GM23338 (cell line): Measurements from ENCODE around the gene UBAP2. TPM values are rescaled to one million over a fixed set of nuclear protein-coding genes. Genes with fewer than 3 reads are reported as not detected.

ENCODE experiments used
- ATAC-seq: fragments of 200-7000 bp; cut with Tn5 transposase; 3 replicates; pipeline ENCODE4 v1.9.1; 2020
- DNase-seq: peaks from one replicate; pipeline ENCODE4 v3.0.0-alpha.2; 2015; ENCODE audit warnings: low spot score
- H2AFZ ChIP-seq: fragments of 200-600 bp; sonication (generic); 2 replicates; pipeline ENCODE4 v1.8.0; 2016; ENCODE audit warnings: antibody characterized with exemption, mild to moderate bottlenecking, moderate library complexity
- H3F3A ChIP-seq: fragments of 200-600 bp; sonication (generic); replicated peaks from 2 replicates; pipeline ENCODE4 v1.8.0; 2017; ENCODE audit warnings: antibody characterized with exemption, mixed run types, low read depth
- H3K27ac ChIP-seq: fragments of 200-600 bp; sonication (generic); 2 replicates; pipeline ENCODE4 v1.6.1; 2016; ENCODE audit warnings: low read depth
- H3K27me3 ChIP-seq: fragments of 200-600 bp; sonication (generic); 2 replicates; pipeline ENCODE4 v1.8.0; 2016; ENCODE audit warnings: mild to moderate bottlenecking, mixed run types, moderate library complexity; ENCODE audit not compliant: insufficient read depth
- H3K36me3 ChIP-seq: fragments of 200-600 bp; sonication (generic); 2 replicates; pipeline ENCODE4 v1.8.0; 2016; ENCODE audit warnings: mild to moderate bottlenecking; ENCODE audit not compliant: insufficient read depth
- H3K4me1 ChIP-seq: fragments of 200-600 bp; sonication (generic); 2 replicates; pipeline ENCODE4 v1.8.0; 2016; ENCODE audit warnings: mild to moderate bottlenecking, moderate library complexity; ENCODE audit not compliant: insufficient read depth
- H3K4me2 ChIP-seq: fragments of 200-600 bp; sonication (generic); 2 replicates; pipeline ENCODE4 v1.7.1; 2017; ENCODE audit warnings: mixed run types
- H3K4me3 ChIP-seq: fragments of 200-600 bp; sonication (generic); 2 replicates; pipeline ENCODE4 v1.6.1; 2016; ENCODE audit warnings: mixed run types
- H3K79me2 ChIP-seq: fragments of 200-600 bp; sonication (generic); replicated peaks from 2 replicates; pipeline ENCODE4 v1.8.0; 2017; ENCODE audit warnings: mild to moderate bottlenecking; ENCODE audit not compliant: insufficient read depth
- H3K9me2 ChIP-seq: fragments of 200-600 bp; sonication (generic); 2 replicates; pipeline ENCODE4 v1.8.0; 2017; ENCODE audit not compliant: insufficient read depth
- H4K20me1 ChIP-seq: fragments of 200-600 bp; sonication (generic); replicated peaks from 2 replicates; pipeline ENCODE4 v1.8.0; 2017; ENCODE audit warnings: mild to moderate bottlenecking; ENCODE audit not compliant: insufficient read depth
- H3K27ac Mint-ChIP-seq: 2 replicates; pipeline ENCODE4 v1.8.0; 2020; ENCODE audit warnings: inconsistent platforms, mild to moderate bottlenecking, moderate library complexity, mixed read lengths
- H3K27me3 Mint-ChIP-seq: 3 replicates; pipeline ENCODE4 v1.8.0; 2022; ENCODE audit warnings: low read depth, mild to moderate bottlenecking, moderate library complexity, mixed read lengths, inconsistent platforms; ENCODE audit not compliant: insufficient read depth, poor library complexity
- H3K36me3 Mint-ChIP-seq: 3 replicates; pipeline ENCODE4 v1.8.0; 2021; ENCODE audit warnings: low read depth, mild to moderate bottlenecking, inconsistent platforms, moderate library complexity, mixed read lengths
- H3K4me1 Mint-ChIP-seq: 3 replicates; pipeline ENCODE4 v1.8.0; 2020; ENCODE audit warnings: mild to moderate bottlenecking, inconsistent platforms, mixed read lengths
- H3K4me3 Mint-ChIP-seq: 3 replicates; pipeline ENCODE4 v1.8.0; 2021; ENCODE audit warnings: moderate library complexity, mild to moderate bottlenecking, inconsistent platforms, mixed read lengths
- H3K9me3 Mint-ChIP-seq: 3 replicates; pipeline ENCODE4 v1.8.0; 2020; ENCODE audit warnings: moderate library complexity, mild to moderate bottlenecking, inconsistent platforms, mixed read lengths
- CREB1 ChIP-seq: fragments of 250-450 bp; sonication (Bioruptor Pico); IDR thresholded peaks from 2 replicates; pipeline ENCODE4 v1.5.0; 2020; ENCODE audit warnings: low read depth, mild to moderate bottlenecking, moderate library complexity
- ETS1 ChIP-seq: IDR thresholded peaks from 2 replicates; pipeline ENCODE4 v1.6.1; 2016; ENCODE audit warnings: antibody characterized with exemption
- EZH2 ChIP-seq: fragments of 200-600 bp; sonication (generic); IDR thresholded peaks from one replicate; pipeline ENCODE4 v1.8.0; 2017; ENCODE audit warnings: antibody characterized with exemption, mild to moderate bottlenecking, low read depth; ENCODE audit not compliant: unreplicated experiment
- NANOG ChIP-seq: IDR thresholded peaks from 2 replicates; pipeline ENCODE4 v1.6.1; 2016; ENCODE audit warnings: antibody characterized with exemption, borderline replicate concordance
- POLR2AphosphoS5 ChIP-seq: IDR thresholded peaks from 2 replicates; pipeline ENCODE4 v1.6.1; 2016; ENCODE audit warnings: antibody characterized with exemption, low read depth
- REST ChIP-seq: IDR thresholded peaks from one replicate; pipeline ENCODE4 v1.6.1; 2018; ENCODE audit warnings: antibody characterized with exemption; ENCODE audit not compliant: unreplicated experiment
- ZNF114 ChIP-seq: fragments of 250-450 bp; sonication (Bioruptor Pico); IDR thresholded peaks from 2 replicates; pipeline ENCODE4 v1.5.0; 2020; ENCODE audit warnings: mild to moderate bottlenecking, moderate library complexity
- ZNF331 ChIP-seq: fragments of 250-450 bp; sonication (Bioruptor Pico); IDR thresholded peaks from 2 replicates; pipeline ENCODE4 v1.5.0; 2020; ENCODE audit warnings: low read depth, mild to moderate bottlenecking, moderate library complexity
- long read RNA-seq: library from polyadenylated mRNA; unstranded; transcript quantifications from one replicate; pipeline ENCODE4 v2.0.0, GENCODE V29; 2020; ENCODE audit not compliant: unreplicated experiment
- polyA plus RNA-seq: library from polyadenylated mRNA; unstranded; fragments of >200 nt; fragmentation: Nextera tagmentation; extraction: Ambion mirVana; gene quantifications from 2 replicates; pipeline ENCODE4 v1.2.1, GENCODE V29; 2016
- total RNA-seq: library from RNA; depleted of rRNA; stranded (reverse); fragments of >200 nt; shearing (Covaris generic); gene quantifications from 2 replicates; pipeline ENCODE4 v1.2.3, GENCODE V29; 2014; rRNA removed

UBAP2 gene, protein sequence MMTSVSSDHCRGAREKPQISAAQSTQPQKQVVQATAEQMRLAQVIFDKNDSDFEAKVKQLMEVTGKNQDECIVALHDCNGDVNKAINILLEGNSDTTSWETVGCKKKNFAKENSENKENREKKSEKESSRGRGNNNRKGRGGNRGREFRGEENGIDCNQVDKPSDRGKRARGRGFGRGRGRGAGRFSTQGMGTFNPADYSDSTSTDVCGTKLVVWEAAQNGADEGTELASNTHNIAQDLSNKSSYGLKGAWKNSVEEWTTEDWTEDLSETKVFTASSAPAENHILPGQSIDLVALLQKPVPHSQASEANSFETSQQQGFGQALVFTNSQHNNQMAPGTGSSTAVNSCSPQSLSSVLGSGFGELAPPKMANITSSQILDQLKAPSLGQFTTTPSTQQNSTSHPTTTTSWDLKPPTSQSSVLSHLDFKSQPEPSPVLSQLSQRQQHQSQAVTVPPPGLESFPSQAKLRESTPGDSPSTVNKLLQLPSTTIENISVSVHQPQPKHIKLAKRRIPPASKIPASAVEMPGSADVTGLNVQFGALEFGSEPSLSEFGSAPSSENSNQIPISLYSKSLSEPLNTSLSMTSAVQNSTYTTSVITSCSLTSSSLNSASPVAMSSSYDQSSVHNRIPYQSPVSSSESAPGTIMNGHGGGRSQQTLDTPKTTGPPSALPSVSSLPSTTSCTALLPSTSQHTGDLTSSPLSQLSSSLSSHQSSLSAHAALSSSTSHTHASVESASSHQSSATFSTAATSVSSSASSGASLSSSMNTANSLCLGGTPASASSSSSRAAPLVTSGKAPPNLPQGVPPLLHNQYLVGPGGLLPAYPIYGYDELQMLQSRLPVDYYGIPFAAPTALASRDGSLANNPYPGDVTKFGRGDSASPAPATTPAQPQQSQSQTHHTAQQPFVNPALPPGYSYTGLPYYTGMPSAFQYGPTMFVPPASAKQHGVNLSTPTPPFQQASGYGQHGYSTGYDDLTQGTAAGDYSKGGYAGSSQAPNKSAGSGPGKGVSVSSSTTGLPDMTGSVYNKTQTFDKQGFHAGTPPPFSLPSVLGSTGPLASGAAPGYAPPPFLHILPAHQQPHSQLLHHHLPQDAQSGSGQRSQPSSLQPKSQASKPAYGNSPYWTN
- total RNA-seq (51.7 and 56.4 TPM in 2 replicates), polyA plus RNA-seq (47.4 and 57.7 TPM in 2 replicates)
- long read RNA-seq, partial matches to known transcripts, result 6 of 10 reads
- long read RNA-seq, other reads (novel, unspliced or antisense), result 4 of 10 reads

DNA sequence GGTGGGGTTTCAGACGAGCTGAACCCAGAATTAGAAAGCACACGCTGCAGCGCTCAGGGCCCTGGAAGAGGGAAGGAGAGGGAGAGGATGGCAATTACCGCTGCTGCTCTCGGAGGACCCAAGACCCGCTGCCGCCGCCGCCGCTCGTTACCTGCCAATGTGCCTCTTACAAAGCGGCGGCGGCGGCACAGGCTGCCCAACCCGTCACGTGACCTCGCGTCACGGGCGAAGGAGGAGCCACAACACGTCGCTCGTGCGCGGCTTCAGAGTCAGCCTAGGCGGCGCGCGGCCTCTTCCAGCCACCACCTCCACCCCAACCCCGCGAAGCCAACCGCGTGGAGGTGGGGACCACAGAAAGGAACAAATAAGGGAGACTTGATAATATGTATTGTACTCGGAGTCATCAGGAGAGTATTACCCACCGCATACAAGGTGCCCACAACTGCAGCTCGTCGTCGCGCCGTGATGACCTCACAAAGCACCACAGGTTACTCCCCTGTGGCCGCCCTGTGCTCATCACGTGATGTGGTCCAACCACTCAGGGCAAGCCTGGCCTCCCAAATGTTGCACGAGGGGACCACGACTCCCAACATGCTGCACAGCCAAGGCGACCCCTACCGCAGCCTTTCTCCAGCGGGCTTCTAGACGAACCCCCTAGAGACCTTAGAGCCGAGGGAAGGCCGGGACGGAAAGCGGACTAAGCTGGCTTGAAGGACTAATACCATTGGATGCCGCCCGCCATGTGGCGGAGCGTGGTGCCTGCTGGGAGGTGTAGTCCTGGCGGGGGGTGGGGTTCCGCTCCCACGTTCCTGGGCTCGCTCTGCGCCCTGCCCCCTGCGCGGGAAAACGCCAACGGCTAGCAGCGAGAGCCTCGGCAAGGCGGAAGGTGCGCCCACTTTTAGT is at the start of gene UBAP2:
UBAP2 (minus strand) TSS at position 161 of the 903 bp plus-strand sequence. CDS start 31,739 bp downstream, outside the sequence.
- Histone ChIP-seq H3K4me3 (peak within 1 kb of the TSS; percentile 99), H3K27ac (peak within 1 kb of the TSS; percentile 99), H3K4me2 (peak within 1 kb of the TSS; percentile 80), H3F3A (peaks cover 8% of the 10 kb centered on the region; the same call in 1 of the 2 replicates), H4K20me1 (peaks cover 36% of the 10 kb centered on the region), H3K27me3 (no peaks in the 10 kb centered on the region), H3K36me3 (no peaks in the 10 kb centered on the region; the same call in 1 of the 2 replicates), H3K79me2 (peaks cover 46% of the 10 kb centered on the region), H2AFZ (peak within 1 kb of the TSS; percentile 98; the same call in 1 of the 2 replicates), H3K4me1 (peaks cover 35% of the 10 kb centered on the region), H3K9me2 (no peaks in the 10 kb centered on the region)
- Mint-ChIP-seq H3K27ac (peak within 1 kb of the TSS; percentile 100), H3K4me3 (peak within 1 kb of the TSS; percentile 95), H3K9me3 (no peaks in the 10 kb centered on the region; the same call in 2 of the 3 replicates), H3K36me3 (no peaks in the 10 kb centered on the region; the same call in 1 of the 3 replicates), H3K4me1 (peaks cover 24% of the 10 kb centered on the region), H3K27me3 (peaks cover 11% of the 10 kb centered on the region)
- ATAC-seq (peak; percentile 79), DNase-seq (peak; percentile 98)
- TF ChIP-seq POLR2AphosphoS5, result peak; percentile 94
- peak; percentile 96 for TF ChIP-seq CREB1 (CRISPR knock-in tag)
- peak; percentile 64 for TF ChIP-seq ETS1
- no peak for TF ChIP-seq ZNF331 (CRISPR knock-in tag)

- Mint-ChIP-seq H3K27ac (no peak overlapping the region), H3K4me3 (no peak overlapping the region), H3K36me3 (peaks cover 45% of the 10 kb centered on the region), H3K27me3 (peaks cover 5% of the 10 kb centered on the region), H3K9me3 (no peaks in the 10 kb centered on the region), H3K4me1 (no peaks in the 10 kb centered on the region)
- Histone ChIP-seq H3K79me2 (no peaks in the 10 kb centered on the region), H3K4me3 (no peak overlapping the region), H3K4me2 (no peak overlapping the region), H3F3A (no peaks in the 10 kb centered on the region), H3K36me3 (peaks cover 29% of the 10 kb centered on the region), H3K9me2 (no peaks in the 10 kb centered on the region), H3K27ac (no peak overlapping the region), H3K27me3 (no peaks in the 10 kb centered on the region), H3K4me1 (no peaks in the 10 kb centered on the region), H4K20me1 (no peaks in the 10 kb centered on the region; the same call in 1 of the 2 replicates), H2AFZ (no peak overlapping the region)
- no peak for DNase-seq
- ATAC-seq, result no peak
- TF ChIP-seq ETS1, result no peak
- no peak for TF ChIP-seq EZH2
- TF ChIP-seq REST, result no peak
- TF ChIP-seq NANOG, result no peak
- no peak for TF ChIP-seq ZNF114 (CRISPR knock-in tag)
Observed at GRCh38 chr9:34098307-34098706, 49.6 kb upstream of the UBAP2 start.
